ENCODE measurements around the gene ALG1L2.
"Not testable (repeated sequence)": the region's sequence is repeated elsewhere in the genome, so short reads cannot be mapped to it uniquely, and the experiment has no call there.

ALG1L2 gene

GRCh38 chr3:130081351-130081881 lies at the start of gene ALG1L2:
Gene ALG1L2, plus strand, starts transcription at chr3:130081831. Its CDS starts 186 bp downstream, at chr3:130082017.
- Histone ChIP-seq H3K4me3 (ENCODE audit: insufficient read depth, low read length, poor library complexity, severe bottlenecking) (no peak within 1 kb of the TSS), H3K79me2 (ENCODE audit: insufficient read depth, low read length) (no peaks in the 10 kb centered on the region), H3K9me3 (ENCODE audit: insufficient read depth, low read length) (no peaks in the 10 kb centered on the region), H4K20me1 (ENCODE audit: low read depth, low read length) (no peaks in the 10 kb centered on the region), H3F3A (ENCODE audit: insufficient read depth) (no peaks in the 10 kb centered on the region), H3K9ac (ENCODE audit: low read length) (no peak within 1 kb of the TSS), H3K27ac (ENCODE audit: low read depth, low read length) (no peak within 1 kb of the TSS), H3K9me2 (replicated peaks; ENCODE audit: insufficient read depth, low read length) (no peaks in the 10 kb centered on the region), H2AFZ (ENCODE audit: low read depth, low read length, severe bottlenecking) (no peak within 1 kb of the TSS), H3K27me3 (ENCODE audit: low read length) (no peaks in the 10 kb centered on the region), H3K4me2 (ENCODE audit: low read depth, low read length, poor library complexity, severe bottlenecking) (no peak within 1 kb of the TSS), H3K36me3 (ENCODE audit: low read length) (no peaks in the 10 kb centered on the region)
- TF ChIP-seq EZH2phosphoT487 (conservative IDR thresholded peaks at IDR 0.05; ENCODE audit: low read length) (no peak), CTCF (IDR thresholded peaks at IDR 0.05; ENCODE audit: insufficient read depth, low read length, poor library complexity, severe bottlenecking) (no peak)

DNA sequence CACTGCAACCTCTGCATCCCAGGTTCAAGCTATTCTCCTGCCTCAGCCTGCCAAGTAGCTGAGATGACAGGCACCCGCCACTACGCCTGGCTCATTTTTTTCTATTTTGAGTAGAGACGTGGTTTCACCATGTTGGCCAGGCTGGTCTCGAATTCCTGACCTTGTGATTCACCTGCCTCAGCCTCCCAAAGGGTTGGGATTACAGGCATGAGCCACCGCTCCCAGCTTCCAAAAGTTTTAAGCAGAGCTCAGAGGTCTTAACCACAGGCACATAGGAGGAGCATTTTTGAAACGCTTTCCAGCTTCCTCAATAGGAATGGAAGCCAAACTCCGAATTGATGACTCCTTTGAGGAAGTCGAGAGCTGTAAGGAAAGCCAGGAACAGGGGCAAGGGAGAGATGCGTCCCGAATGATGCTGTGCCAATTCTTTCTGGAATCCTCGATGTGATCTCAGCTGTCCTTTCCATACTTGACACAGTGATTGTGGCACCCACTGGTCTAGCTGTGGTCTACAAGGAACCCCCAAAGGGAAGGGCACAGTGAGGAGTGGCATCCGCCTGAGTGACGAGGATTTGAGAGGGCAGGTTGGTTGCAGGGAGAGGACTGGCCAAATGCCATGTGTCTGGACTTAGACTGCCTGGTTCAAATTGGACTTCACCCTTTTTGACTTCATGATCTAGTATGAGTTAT lies 44.4 kb upstream of the ALG1L2 start:
- H3K9ac ChIP-seq (ENCODE audit: low read length); H2AFZ ChIP-seq (ENCODE audit: low read depth, low read length, severe bottlenecking); H3K27me3 ChIP-seq (ENCODE audit: low read length); H3K36me3 ChIP-seq (ENCODE audit: low read length); H3K4me2 ChIP-seq (ENCODE audit: low read depth, low read length, poor library complexity, severe bottlenecking); H3F3A ChIP-seq (ENCODE audit: insufficient read depth); H3K4me3 ChIP-seq (ENCODE audit: insufficient read depth, low read length, poor library complexity, severe bottlenecking); H4K20me1 ChIP-seq (ENCODE audit: low read depth, low read length); H3K9me3 ChIP-seq (ENCODE audit: insufficient read depth, low read length); H3K27ac ChIP-seq (ENCODE audit: low read depth, low read length); H3K79me2 ChIP-seq (ENCODE audit: insufficient read depth, low read length); H3K9me2 ChIP-seq (replicated peaks; ENCODE audit: insufficient read depth, low read length): not testable (repeated sequence)

DNA sequence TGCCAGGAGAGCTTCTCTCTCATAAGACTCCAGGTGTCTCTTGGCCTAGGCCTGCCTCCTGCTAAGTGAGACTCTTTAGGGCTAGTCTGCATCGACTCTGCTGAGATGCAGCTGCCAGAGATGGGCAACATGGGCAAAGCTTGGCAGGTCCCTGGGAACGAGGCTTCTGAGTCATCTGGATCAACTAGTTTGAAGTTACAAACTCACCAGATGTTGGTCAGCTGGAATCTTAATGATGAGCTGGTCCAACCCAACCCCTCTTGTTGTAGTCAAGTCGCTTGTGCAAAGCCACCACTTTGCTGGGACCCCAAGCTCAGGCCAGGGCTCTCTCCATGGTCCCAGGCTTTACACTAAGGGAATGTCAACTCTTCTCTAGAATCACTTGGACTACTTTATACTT lies 38.9 kb upstream of the ALG1L2 start:
- H3K9me2 ChIP-seq (replicated peaks; ENCODE audit: insufficient read depth, low read length); H3K4me3 ChIP-seq (ENCODE audit: insufficient read depth, low read length, poor library complexity, severe bottlenecking); H3F3A ChIP-seq (ENCODE audit: insufficient read depth); H3K9me3 ChIP-seq (ENCODE audit: insufficient read depth, low read length); H3K4me2 ChIP-seq (ENCODE audit: low read depth, low read length, poor library complexity, severe bottlenecking); H3K27ac ChIP-seq (ENCODE audit: low read depth, low read length); H3K36me3 ChIP-seq (ENCODE audit: low read length); H2AFZ ChIP-seq (ENCODE audit: low read depth, low read length, severe bottlenecking); H4K20me1 ChIP-seq (ENCODE audit: low read depth, low read length); H3K79me2 ChIP-seq (ENCODE audit: insufficient read depth, low read length); H3K27me3 ChIP-seq (ENCODE audit: low read length); H3K9ac ChIP-seq (ENCODE audit: low read length): not testable (repeated sequence)

DNA sequence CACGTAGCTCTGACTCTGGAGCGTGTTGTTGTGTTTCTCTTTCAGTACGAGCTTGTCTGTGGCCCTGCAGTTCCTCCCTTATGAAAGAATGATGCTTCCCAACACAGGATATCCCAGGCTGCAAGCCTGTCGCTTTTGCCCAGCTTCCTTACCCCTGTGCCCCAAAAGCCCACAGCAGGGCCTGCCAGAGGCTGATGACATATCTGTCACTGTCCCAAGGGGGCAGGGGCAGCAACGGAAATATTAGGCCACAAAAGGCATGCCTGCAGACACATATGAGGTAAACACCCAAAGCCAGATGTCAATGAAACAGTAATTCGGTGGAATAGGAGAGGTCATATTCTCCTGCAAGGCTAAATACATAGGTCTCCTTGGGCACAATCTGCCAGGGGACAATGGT lies 38.0 kb upstream of the ALG1L2 start:
- not testable (repeated sequence) for H3K4me2 ChIP-seq (ENCODE audit: low read depth, low read length, poor library complexity, severe bottlenecking); H3K79me2 ChIP-seq (ENCODE audit: insufficient read depth, low read length); H2AFZ ChIP-seq (ENCODE audit: low read depth, low read length, severe bottlenecking); H3K9ac ChIP-seq (ENCODE audit: low read length); H3F3A ChIP-seq (ENCODE audit: insufficient read depth); H3K27me3 ChIP-seq (ENCODE audit: low read length); H3K9me2 ChIP-seq (replicated peaks; ENCODE audit: insufficient read depth, low read length); H3K27ac ChIP-seq (ENCODE audit: low read depth, low read length); H3K9me3 ChIP-seq (ENCODE audit: insufficient read depth, low read length); H3K4me3 ChIP-seq (ENCODE audit: insufficient read depth, low read length, poor library complexity, severe bottlenecking); H4K20me1 ChIP-seq (ENCODE audit: low read depth, low read length); H3K36me3 ChIP-seq (ENCODE audit: low read length)

- Histone ChIP-seq H4K20me1 (ENCODE audit: low read depth, low read length) (no peaks in the 10 kb centered on the region), H3K79me2 (ENCODE audit: insufficient read depth, low read length) (no peaks in the 10 kb centered on the region), H3K27me3 (ENCODE audit: low read length) (no peaks in the 10 kb centered on the region), H3K27ac (ENCODE audit: low read depth, low read length) (no peak overlapping the region), H3K4me2 (ENCODE audit: low read depth, low read length, poor library complexity, severe bottlenecking) (no peak overlapping the region), H3K9ac (ENCODE audit: low read length) (no peak overlapping the region), H3K4me3 (ENCODE audit: insufficient read depth, low read length, poor library complexity, severe bottlenecking) (no peak overlapping the region), H3F3A (ENCODE audit: insufficient read depth) (no peaks in the 10 kb centered on the region), H3K9me3 (ENCODE audit: insufficient read depth, low read length) (no peaks in the 10 kb centered on the region), H2AFZ (ENCODE audit: low read depth, low read length, severe bottlenecking) (no peak overlapping the region), H3K36me3 (ENCODE audit: low read length) (no peaks in the 10 kb centered on the region), H3K9me2 (replicated peaks; ENCODE audit: insufficient read depth, low read length) (no peaks in the 10 kb centered on the region)
- no peak for TF ChIP-seq CTCF (IDR thresholded peaks at IDR 0.05; ENCODE audit: insufficient read depth, low read length, poor library complexity, severe bottlenecking)
- no peak for TF ChIP-seq EZH2phosphoT487 (conservative IDR thresholded peaks at IDR 0.05; ENCODE audit: low read length)
Observed at GRCh38 chr3:130044370-130044769, 37.3 kb upstream of the ALG1L2 start.
